K562 (cell line): ENCODE results near the gene CEND1. TPM values are rescaled to one million over a fixed set of nuclear protein-coding genes. Genes with fewer than 3 reads are reported as not detected.

Experiments
- E2F1 ChIP-seq: sonication (generic); formaldehyde crosslinking; IDR thresholded peaks from 2 replicates; pipeline ENCODE4 v1.8.1; 2023; ENCODE audit warnings: mild to moderate bottlenecking, missing genetic modification reagents, moderate library complexity
- ESRRB ChIP-seq: fragments of 250-450 bp; sonication (Bioruptor Pico); IDR thresholded peaks from 2 replicates; pipeline ENCODE4 v1.5.0; 2020; ENCODE audit warnings: mild to moderate bottlenecking, moderate library complexity, borderline replicate concordance
- GABPB1 ChIP-seq: sonication (generic); formaldehyde crosslinking; IDR thresholded peaks from 2 replicates; pipeline ENCODE4 v1.8.0; 2022; ENCODE audit warnings: mild to moderate bottlenecking, missing genetic modification reagents
- HNRNPLL ChIP-seq: fragments of 200-400 bp; formaldehyde crosslinking; IDR thresholded peaks from 2 replicates; pipeline ENCODE4 v1.6.1; 2017; ENCODE audit warnings: low read length, low read depth, mild to moderate bottlenecking; ENCODE audit not compliant: poor library complexity, severe bottlenecking
- MXD1 ChIP-seq: fragments of 250-450 bp; sonication (Bioruptor Pico); IDR thresholded peaks from 2 replicates; pipeline ENCODE4 v1.8.0; 2021; ENCODE audit warnings: borderline replicate concordance, mild to moderate bottlenecking, moderate library complexity; ENCODE audit not compliant: poor library complexity, severe bottlenecking
- NBN ChIP-seq: fragments of 450-650 bp; IDR thresholded peaks from 2 replicates; pipeline ENCODE4 v1.6.1; 2016; ENCODE audit warnings: low read depth, mild to moderate bottlenecking
- NFRKB ChIP-seq: fragments of 450-650 bp; IDR thresholded peaks from 2 replicates; pipeline ENCODE4 v1.6.1; 2016; ENCODE audit warnings: low read depth
- POLR2A ChIP-seq: fragments of 450-650 bp; conservative IDR thresholded peaks from 2 replicates; pipeline ENCODE4 v1.6.1; 2016
- POLR2B ChIP-seq: fragments of 450-650 bp; IDR thresholded peaks from 2 replicates; pipeline ENCODE4 v1.6.1; 2018; ENCODE audit warnings: low read depth; ENCODE audit not compliant: partially characterized antibody
- PRDM10 ChIP-seq: fragments of 450-650 bp; IDR thresholded peaks from 2 replicates; pipeline ENCODE4 v1.6.1; 2018; ENCODE audit not compliant: partially characterized antibody
- RFX7 ChIP-seq: fragments of 250-450 bp; sonication (Bioruptor Pico); IDR thresholded peaks from 2 replicates; pipeline ENCODE4 v1.5.1; 2021; ENCODE audit warnings: mild to moderate bottlenecking
- SAFB2 ChIP-seq: fragments of 200-400 bp; formaldehyde crosslinking; IDR thresholded peaks from 2 replicates; pipeline ENCODE4 v1.6.1; 2018; ENCODE audit warnings: borderline replicate concordance, low read length, low read depth, moderate library complexity; ENCODE audit not compliant: severe bottlenecking
- SP2 ChIP-seq: IDR thresholded peaks from 2 replicates; pipeline ENCODE4 v1.6.1; 2011; ENCODE audit warnings: mild to moderate bottlenecking, low read depth, low read length, moderate library complexity; ENCODE audit not compliant: poor library complexity, severe bottlenecking; ENCODE audit errors: extremely low read depth
- STAT5A ChIP-seq: IDR thresholded peaks from 2 replicates; pipeline ENCODE4 v1.6.1; 2012; ENCODE audit warnings: low read length, inconsistent platforms, borderline replicate concordance
- TRIM24 ChIP-seq, 2 experiments: fragments of 450-650 bp; IDR thresholded peaks; 2 replicates each; pipeline ENCODE4 v1.6.1; 2016
- ZNF165 ChIP-seq: fragments of 250-450 bp; sonication (Bioruptor Pico); IDR thresholded peaks from 2 replicates; pipeline ENCODE4 v1.4.0; 2020; ENCODE audit warnings: borderline replicate concordance
- ZNF263 ChIP-seq: sonication (generic); formaldehyde crosslinking; IDR thresholded peaks from 2 replicates; pipeline ENCODE4 v1.8.0; 2022; ENCODE audit warnings: mild to moderate bottlenecking, missing genetic modification reagents, borderline replicate concordance
- ZNF699 ChIP-seq: fragments of 250-450 bp; sonication (Bioruptor Pico); IDR thresholded peaks from 2 replicates; pipeline ENCODE4 v1.8.0; 2021; ENCODE audit warnings: mild to moderate bottlenecking, moderate library complexity; ENCODE audit not compliant: insufficient replicate concordance
- ZNF75A ChIP-seq: fragments of 450-650 bp; formaldehyde crosslinking; IDR thresholded peaks from 2 replicates; pipeline ENCODE4 v1.4.0; 2020; ENCODE audit warnings: mild to moderate bottlenecking
- polyA plus RNA-seq, 8 experiments: library from polyadenylated mRNA; depleted of rRNA in 4 of 8; stranded (reverse) in 5 of 8; unstranded in 3 of 8; fragments of >200 nt; fragmentation: Nextera tagmentation in 2 of 8; fragmentation: Illumina TruSeq in 1 of 8; extraction: Ambion mirVana in 2 of 8; extraction: Trizol in 1 of 8; gene quantifications; 2 replicates each; pipeline versions ENCODE4 v1.2.1 to v1.2.3, GENCODE V29; 2011 to 2014; ENCODE audit warnings: inconsistent platforms in 1 of 8, missing spikeins in 1 of 8
- total RNA-seq, 7 experiments: library from RNA; depleted of rRNA in 6 of 7; stranded (reverse); fragments of >200 nt in 6 of 7; fragmentation: Illumina TruSeq in 2 of 7; extraction: Trizol in 2 of 7; gene quantifications; 2 replicates each; pipeline versions ENCODE4 v1.2.1 to v1.2.3, GENCODE V29; 2011 to 2021; ENCODE audit warnings: low replicate concordance in 1 of 7

Gene CEND1
- total and polyA plus RNA-seq, 9 of the 15 experiments (the other 6 are each of a cell fraction or from before 2014, with no cell fraction given) = 0.13 to 0.18 (median 0.16) TPM; not detected in 6

GRCh38 chr11:819129-819931 is 29.4 kb upstream of the CEND1 start (continued):
- TF ChIP-seq PRDM10 (no peak), RFX7 (CRISPR knock-in tag) (no peak), POLR2A (peak; percentile 84), TRIM24 (IDR thresholded peaks at IDR 0.05) (no peak), ZNF75A (no peak), E2F1 (CRISPR knock-in tag) (no peak; the same call in 1 of the 2 replicates), ZNF165 (CRISPR knock-in tag) (no peak), MXD1 (CRISPR knock-in tag) (no peak), ZNF263 (CRISPR knock-in tag) (peak; percentile 15; the same call in 1 of the 2 replicates), NBN (no peak), STAT5A (no peak), SP2 (no peak), GABPB1 (CRISPR knock-in tag) (no peak), ZNF699 (no peak), HNRNPLL (peak; percentile 77), POLR2B (no peak), ESRRB (CRISPR knock-in tag) (no peak), NFRKB (no peak), SAFB2 (no peak)
